HCT116 (cell line): ENCODE results near the gene SGK2. TPM values are rescaled to one million over a fixed set of nuclear protein-coding genes. Genes with fewer than 3 reads are reported as not detected.

Source experiments
- ATAC-seq: fragments of 200-7000 bp; cut with Tn5 transposase; 2 replicates; pipeline ENCODE4 v1.9.1; 2020; ENCODE audit warnings: mild to moderate bottlenecking, moderate library complexity
- BruUV-seq: library from RNA; stranded (reverse); fragments of 400-500 nt; replicated peaks from 2 replicates; lab custom pipeline; 2021; lab: Mats Ljungman, UMichigan
- CTCF ChIA-PET: fragments of 300-600 bp; sonication (Branson Sonifier 250); formaldehyde crosslinking; loops from one replicate; lab custom pipeline; 2021; ENCODE audit warnings: antibody characterized with exemption; lab: Charles Lee
- POLR2A ChIA-PET: fragments of 300-600, 350-600 bp; sonication (Branson Sonifier 250); formaldehyde crosslinking; loops from one replicate; lab custom pipeline; 2021; ENCODE audit warnings: antibody characterized with exemption; lab: Charles Lee
- RAD21 ChIA-PET, 2 experiments: fragments of 300-600 bp; sonication (Branson Sonifier 250); formaldehyde crosslinking; loops; one replicate each; lab custom pipeline; 2023; ENCODE audit warnings: low total read pairs in 2 of 2; ENCODE audit not compliant: uncharacterized antibody in 2 of 2, unreplicated experiment in 2 of 2, low non-redundant PET in 1 of 2; lab: Charles Lee
- DNase-seq: peaks from one replicate; pipeline ENCODE4 v3.0.0-alpha.2; 2010; ENCODE audit warnings: low read depth, low spot score
- H2AFZ ChIP-seq: fragments of 200-600 bp; shearing (Covaris generic), sonication (generic); 2 replicates; pipeline ENCODE4 v1.6.1; 2017; ENCODE audit warnings: low read depth, mixed run types, mixed read lengths, antibody characterized with exemption, low read length; ENCODE audit not compliant: poor library complexity, severe bottlenecking
- H3K27ac ChIP-seq: 2 replicates; pipeline ENCODE4 v1.5.1; 2012; ENCODE audit warnings: low read depth, low read length
- H3K27me3 ChIP-seq: fragments of 200-600 bp; sonication (generic); 2 replicates; pipeline ENCODE4 v1.6.1; 2016; ENCODE audit warnings: mixed run types, low read length, mixed read lengths; ENCODE audit not compliant: insufficient read depth
- H3K36me3 ChIP-seq, 2 experiments: fragments of 200-500 bp in 1 of 2; fragments of 200-600 bp in 1 of 2; sonication (Bioruptor generic) in 1 of 2; sonication (generic) in 1 of 2; 2 replicates each; pipeline versions ENCODE4 v1.5.1 to v1.6.1; 2014 to 2016; ENCODE audit warnings: low read length in 2 of 2, inconsistent platforms in 1 of 2, mixed read lengths in 1 of 2, mixed run types in 1 of 2; ENCODE audit not compliant: insufficient read depth in 2 of 2, control insufficient read depth in 1 of 2
- H3K4me1 ChIP-seq, 2 experiments: fragments of 200-600 bp in 1 of 2; sonication (generic) in 1 of 2; 2 replicates each; pipeline versions ENCODE4 v1.5.1 to v1.6.1; 2012 to 2017; ENCODE audit warnings: low read length in 2 of 2, inconsistent platforms in 1 of 2, mild to moderate bottlenecking in 1 of 2, mixed read lengths in 1 of 2, mixed run types in 1 of 2, moderate library complexity in 1 of 2; ENCODE audit not compliant: insufficient read depth in 2 of 2, control insufficient read depth in 1 of 2
- H3K4me2 ChIP-seq: fragments of 200-600 bp; sonication (generic); 2 replicates; pipeline ENCODE4 v1.6.1; 2017; ENCODE audit warnings: mixed run types, low read length, mixed read lengths
- H3K4me3 ChIP-seq, 2 experiments: fragments of 200-600 bp in 1 of 2; sonication (generic) in 1 of 2; replicated peaks in 1 of 2; 2 replicates each; pipeline ENCODE4 v1.5.1; 2011 to 2016; ENCODE audit warnings: low read length in 2 of 2, control low read depth in 1 of 2, low read depth in 1 of 2, mild to moderate bottlenecking in 1 of 2, mixed read lengths in 1 of 2, mixed run types in 1 of 2
- H3K79me2 ChIP-seq: fragments of 200-600 bp; sonication (generic); 2 replicates; pipeline ENCODE4 v1.6.1; 2017; ENCODE audit warnings: mild to moderate bottlenecking, mixed run types, low read length, moderate library complexity, mixed read lengths; ENCODE audit not compliant: insufficient read depth
- H3K9ac ChIP-seq: fragments of 200-600 bp; sonication (generic); 2 replicates; pipeline ENCODE4 v1.6.1; 2016; ENCODE audit warnings: low read length, mixed read lengths
- H3K9me2 ChIP-seq: fragments of 200-600 bp; sonication (generic), shearing (Covaris generic); 2 replicates; pipeline ENCODE4 v1.6.1; 2017; ENCODE audit warnings: mixed run types, mild to moderate bottlenecking, moderate library complexity; ENCODE audit not compliant: insufficient read depth
- H3K9me3 ChIP-seq, 2 experiments: fragments of 200-500 bp in 1 of 2; fragments of 200-600 bp in 1 of 2; sonication (Bioruptor generic) in 1 of 2; sonication (generic) in 1 of 2; 2 replicates each; pipeline ENCODE4 v1.6.1; 2014 to 2017; ENCODE audit warnings: low read length in 2 of 2, mixed read lengths in 2 of 2, inconsistent platforms in 1 of 2, low read depth in 1 of 2, mild to moderate bottlenecking in 1 of 2, mixed run types in 1 of 2, moderate library complexity in 1 of 2; ENCODE audit not compliant: control insufficient read depth in 1 of 2, insufficient read depth in 1 of 2
- H4K20me1 ChIP-seq: fragments of 200-600 bp; sonication (generic), shearing (Covaris generic); 2 replicates; pipeline ENCODE4 v1.6.1; 2017; ENCODE audit warnings: mixed run types, mild to moderate bottlenecking, moderate library complexity; ENCODE audit not compliant: insufficient read depth
- CEBPB ChIP-seq: IDR thresholded peaks from 2 replicates; pipeline ENCODE4 v1.6.1; 2012; ENCODE audit warnings: low read depth
- EZH2phosphoT487 ChIP-seq: fragments of 200-600 bp; IDR thresholded peaks from 2 replicates; pipeline ENCODE4 v1.6.1; 2018; ENCODE audit warnings: antibody characterized with exemption, borderline replicate concordance
- POLR2AphosphoS5 ChIP-seq: IDR thresholded peaks from 2 replicates; pipeline ENCODE4 v1.6.1; 2011; ENCODE audit warnings: mild to moderate bottlenecking, low read depth, low read length, moderate library complexity
- RAD21 ChIP-seq: IDR thresholded peaks from 2 replicates; pipeline ENCODE4 v1.6.1; 2012; ENCODE audit warnings: low read depth, mild to moderate bottlenecking
- SP1 ChIP-seq: IDR thresholded peaks from 2 replicates; pipeline ENCODE4 v1.6.1; 2012; ENCODE audit warnings: low read depth
- SRF ChIP-seq: IDR thresholded peaks from 2 replicates; pipeline ENCODE4 v1.6.1; 2012; ENCODE audit warnings: low read depth
- TCF7L2 ChIP-seq: IDR thresholded peaks from 2 replicates; pipeline ENCODE4 v1.7.0; 2011; ENCODE audit warnings: borderline replicate concordance, inconsistent platforms; ENCODE audit not compliant: insufficient read depth, insufficient read length; ENCODE audit errors: extremely low read depth
- YY1 ChIP-seq: IDR thresholded peaks from 2 replicates; pipeline ENCODE4 v1.6.1; 2011; ENCODE audit warnings: low read length, low read depth, moderate library complexity, mild to moderate bottlenecking; ENCODE audit not compliant: insufficient replicate concordance; ENCODE audit errors: extremely low read depth
- ZFX ChIP-seq: fragments of 450-650 bp; IDR thresholded peaks from 2 replicates; pipeline ENCODE4 v1.6.1; 2017
- intact Hi-C: fragments of 100-400 bp; cut with micrococcal nuclease; formaldehyde crosslinking; loops from 2 replicates; pipeline ENCODE4 v1.10.0; 2022
- total RNA-seq: library from RNA; stranded (reverse); gene quantifications from one replicate; pipeline ENCODE4 v1.2.1, GENCODE V29; 2021; ENCODE audit not compliant: unreplicated experiment
- TF ChIP-seq, protein P1 (sequence below): IDR thresholded peaks from 2 replicates; pipeline ENCODE4 v1.6.1; 2012
- TF ChIP-seq, protein P2 (sequence below): IDR thresholded peaks from 2 replicates; pipeline ENCODE4 v1.6.1; 2012
- TF ChIP-seq, protein P3 (sequence below): IDR thresholded peaks from 2 replicates; pipeline ENCODE4 v1.6.1; 2012; ENCODE audit warnings: low read depth
- TF ChIP-seq, protein P4 (sequence below), 3 experiments: fragments of 200-600 bp in 1 of 3; sonication (generic) in 1 of 3; IDR thresholded peaks in 2 of 3; conservative IDR thresholded peaks in 1 of 3; 2 replicates each; pipeline ENCODE4 v1.5.1; 2012 to 2017; ENCODE audit warnings: low read depth in 2 of 3, low read length in 2 of 3, antibody characterized with exemption in 1 of 3, borderline replicate concordance in 1 of 3, control low read depth in 1 of 3, mild to moderate bottlenecking in 1 of 3, mixed read lengths in 1 of 3, mixed run types in 1 of 3, moderate library complexity in 1 of 3; ENCODE audit not compliant: insufficient read depth in 1 of 3

SGK2 gene
- total RNA-seq, 1 experiment from 2014 or later, result 2.3 TPM

DNA sequence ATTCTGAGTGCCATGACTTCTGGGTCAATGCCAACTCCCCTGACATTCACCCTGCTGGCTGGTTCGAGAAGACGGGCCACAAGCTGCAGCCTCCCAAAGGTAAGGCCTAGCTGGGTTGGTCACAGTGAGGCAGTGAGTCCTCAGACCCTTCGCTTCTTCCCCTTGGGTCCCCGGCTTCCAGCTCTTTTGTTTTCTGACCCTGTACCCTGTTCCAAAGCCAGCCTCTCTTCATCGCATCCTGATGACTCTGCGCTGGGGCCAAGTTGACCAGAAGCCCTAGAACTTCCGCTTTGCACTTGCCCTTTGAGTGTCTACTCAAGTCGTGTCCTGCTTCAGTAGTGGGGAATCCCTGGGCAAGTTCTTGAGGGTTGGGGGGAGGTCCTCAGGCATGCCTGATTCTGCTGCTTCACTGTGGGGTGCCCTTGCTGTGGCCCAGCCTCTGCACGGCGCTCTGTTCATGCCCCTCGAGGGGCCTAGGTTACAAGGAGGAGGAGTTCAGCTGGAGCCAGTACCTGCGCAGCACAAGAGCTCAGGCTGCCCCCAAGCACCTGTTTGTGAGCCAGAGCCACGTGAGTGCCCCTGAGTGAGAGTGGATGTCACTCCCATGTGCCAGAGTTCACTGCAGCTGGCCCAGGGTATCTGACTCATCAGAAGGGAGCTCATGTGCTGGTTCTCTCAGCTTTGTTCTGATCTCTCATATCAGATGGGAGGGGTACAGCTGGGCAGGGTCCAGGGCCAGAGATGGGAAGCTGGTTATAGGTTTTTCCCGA is 28.3 kb upstream of the SGK2 start:
- Histone ChIP-seq H3K4me3 (no peak overlapping the region), H3K79me2 (no peaks in the 10 kb centered on the region), H3K4me1 (no peaks in the 10 kb centered on the region), H3K9me3 (no peaks in the 10 kb centered on the region), H3K27me3 (no peaks in the 10 kb centered on the region), H3K9me2 (no peaks in the 10 kb centered on the region), H3K27ac (no peak overlapping the region), H3K9ac (no peak overlapping the region), H4K20me1 (no peaks in the 10 kb centered on the region), H2AFZ (no peak overlapping the region), H3K36me3 (peaks cover 0 to 4% of the 10 kb centered on the region in 2 experiments; a peak in 1 of 4 replicates), H3K4me2 (no peak overlapping the region)
- ATAC-seq (peak; percentile 42; the same call in 1 of the 2 replicates), DNase-seq (no peak)
- BruUV-seq, result no TSS peak
- ChIA-PET CTCF (interaction anchor here (1.9 to 2.9 kb wide), 2 partner anchors 8 to 16 kb away, joined by 4 to 9 read pairs; no protein-coding TSS in a partner anchor), POLR2A (no interaction called here), RAD21 (no interaction called here)
- intact Hi-C loops, result loop anchor here (10.0 kb wide), 1 partner anchor 664 kb away; no protein-coding TSS in a partner anchor
- TF ChIP-seq EZH2phosphoT487, result no peak
- TF ChIP-seq POLR2AphosphoS5, result no peak
- TF ChIP-seq, protein P1, sequence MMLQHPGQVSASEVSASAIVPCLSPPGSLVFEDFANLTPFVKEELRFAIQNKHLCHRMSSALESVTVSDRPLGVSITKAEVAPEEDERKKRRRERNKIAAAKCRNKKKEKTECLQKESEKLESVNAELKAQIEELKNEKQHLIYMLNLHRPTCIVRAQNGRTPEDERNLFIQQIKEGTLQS, result no peak

DNA sequence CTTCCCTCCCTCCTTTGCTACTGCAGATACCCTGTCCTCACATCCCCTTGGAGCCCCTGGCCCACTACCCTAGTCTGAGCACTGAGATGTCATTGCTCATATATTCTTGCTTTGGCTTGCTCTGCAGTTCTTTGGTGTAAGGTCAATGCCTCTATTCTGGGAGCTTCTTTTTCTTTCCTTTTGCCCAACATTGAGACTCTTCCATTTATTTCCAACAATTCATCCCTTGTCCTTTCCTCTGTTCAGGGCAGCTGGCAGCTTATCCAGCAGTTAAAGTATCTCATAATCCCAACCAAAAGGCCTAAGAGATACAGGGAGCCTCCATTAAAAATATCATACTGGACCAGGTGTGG is 27.8 kb upstream of the SGK2 start:
- RAD21 ChIA-PET, result no interaction called here
- TF ChIP-seq, protein P2, sequence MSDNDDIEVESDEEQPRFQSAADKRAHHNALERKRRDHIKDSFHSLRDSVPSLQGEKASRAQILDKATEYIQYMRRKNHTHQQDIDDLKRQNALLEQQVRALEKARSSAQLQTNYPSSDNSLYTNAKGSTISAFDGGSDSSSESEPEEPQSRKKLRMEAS, result no peak
- TF ChIP-seq TCF7L2 (no peak), SP1 (no peak), CEBPB (no peak), YY1 (no peak), RAD21 (no peak), SRF (no peak), ZFX (no peak), POLR2AphosphoS5 (no peak)
- TF ChIP-seq, protein P3, sequence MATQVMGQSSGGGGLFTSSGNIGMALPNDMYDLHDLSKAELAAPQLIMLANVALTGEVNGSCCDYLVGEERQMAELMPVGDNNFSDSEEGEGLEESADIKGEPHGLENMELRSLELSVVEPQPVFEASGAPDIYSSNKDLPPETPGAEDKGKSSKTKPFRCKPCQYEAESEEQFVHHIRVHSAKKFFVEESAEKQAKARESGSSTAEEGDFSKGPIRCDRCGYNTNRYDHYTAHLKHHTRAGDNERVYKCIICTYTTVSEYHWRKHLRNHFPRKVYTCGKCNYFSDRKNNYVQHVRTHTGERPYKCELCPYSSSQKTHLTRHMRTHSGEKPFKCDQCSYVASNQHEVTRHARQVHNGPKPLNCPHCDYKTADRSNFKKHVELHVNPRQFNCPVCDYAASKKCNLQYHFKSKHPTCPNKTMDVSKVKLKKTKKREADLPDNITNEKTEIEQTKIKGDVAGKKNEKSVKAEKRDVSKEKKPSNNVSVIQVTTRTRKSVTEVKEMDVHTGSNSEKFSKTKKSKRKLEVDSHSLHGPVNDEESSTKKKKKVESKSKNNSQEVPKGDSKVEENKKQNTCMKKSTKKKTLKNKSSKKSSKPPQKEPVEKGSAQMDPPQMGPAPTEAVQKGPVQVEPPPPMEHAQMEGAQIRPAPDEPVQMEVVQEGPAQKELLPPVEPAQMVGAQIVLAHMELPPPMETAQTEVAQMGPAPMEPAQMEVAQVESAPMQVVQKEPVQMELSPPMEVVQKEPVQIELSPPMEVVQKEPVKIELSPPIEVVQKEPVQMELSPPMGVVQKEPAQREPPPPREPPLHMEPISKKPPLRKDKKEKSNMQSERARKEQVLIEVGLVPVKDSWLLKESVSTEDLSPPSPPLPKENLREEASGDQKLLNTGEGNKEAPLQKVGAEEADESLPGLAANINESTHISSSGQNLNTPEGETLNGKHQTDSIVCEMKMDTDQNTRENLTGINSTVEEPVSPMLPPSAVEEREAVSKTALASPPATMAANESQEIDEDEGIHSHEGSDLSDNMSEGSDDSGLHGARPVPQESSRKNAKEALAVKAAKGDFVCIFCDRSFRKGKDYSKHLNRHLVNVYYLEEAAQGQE, result no peak
- TF ChIP-seq, protein P4, sequence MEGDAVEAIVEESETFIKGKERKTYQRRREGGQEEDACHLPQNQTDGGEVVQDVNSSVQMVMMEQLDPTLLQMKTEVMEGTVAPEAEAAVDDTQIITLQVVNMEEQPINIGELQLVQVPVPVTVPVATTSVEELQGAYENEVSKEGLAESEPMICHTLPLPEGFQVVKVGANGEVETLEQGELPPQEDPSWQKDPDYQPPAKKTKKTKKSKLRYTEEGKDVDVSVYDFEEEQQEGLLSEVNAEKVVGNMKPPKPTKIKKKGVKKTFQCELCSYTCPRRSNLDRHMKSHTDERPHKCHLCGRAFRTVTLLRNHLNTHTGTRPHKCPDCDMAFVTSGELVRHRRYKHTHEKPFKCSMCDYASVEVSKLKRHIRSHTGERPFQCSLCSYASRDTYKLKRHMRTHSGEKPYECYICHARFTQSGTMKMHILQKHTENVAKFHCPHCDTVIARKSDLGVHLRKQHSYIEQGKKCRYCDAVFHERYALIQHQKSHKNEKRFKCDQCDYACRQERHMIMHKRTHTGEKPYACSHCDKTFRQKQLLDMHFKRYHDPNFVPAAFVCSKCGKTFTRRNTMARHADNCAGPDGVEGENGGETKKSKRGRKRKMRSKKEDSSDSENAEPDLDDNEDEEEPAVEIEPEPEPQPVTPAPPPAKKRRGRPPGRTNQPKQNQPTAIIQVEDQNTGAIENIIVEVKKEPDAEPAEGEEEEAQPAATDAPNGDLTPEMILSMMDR (IDR thresholded peaks at IDR 0.05 in 2 of 3, conservative IDR thresholded peaks at IDR 0.05 in 1 of 3; ENCODE audit: borderline replicate concordance in 1 of 3, insufficient read depth in 1 of 3, low read depth in 2 of 3, low read length in 2 of 3), result no peak

More for the DNA sequence above, 27.8 kb upstream of the SGK2 start:
- no peaks in the 10 kb centered on the region for H3K4me1 ChIP-seq
- H3K9ac ChIP-seq, result no peak overlapping the region
- ATAC-seq (no peak), DNase-seq (no peak)
- intact Hi-C loops, result loop anchor here (10.0 kb wide), 1 partner anchor 664 kb away; no protein-coding TSS in a partner anchor
- no peak overlapping the region for H3K4me2 ChIP-seq
- no peaks in the 10 kb centered on the region for H4K20me1 ChIP-seq
- no peaks in the 10 kb centered on the region for H3K27me3 ChIP-seq
- ChIA-PET CTCF (interaction anchor here (1.9 kb wide), 1 partner anchor 17 kb away, joined by 4 read pairs; no protein-coding TSS in a partner anchor), POLR2A (no interaction called here)
- H3K79me2 ChIP-seq, result no peaks in the 10 kb centered on the region
- H2AFZ ChIP-seq, result no peak overlapping the region
- no peaks in the 10 kb centered on the region for H3K9me3 ChIP-seq
- H3K4me3 ChIP-seq, result no peak overlapping the region
- BruUV-seq, result no TSS peak
- H3K27ac ChIP-seq, result no peak overlapping the region
- H3K36me3 ChIP-seq, result peaks cover 0 to 4% of the 10 kb centered on the region in 2 experiments; a peak in 1 of 4 replicates
- H3K9me2 ChIP-seq, result no peaks in the 10 kb centered on the region
